ENCODE results near the gene CCDC81. TPM values are rescaled to one million over a fixed set of nuclear protein-coding genes. Genes with fewer than 3 reads are reported as not detected.

The CCDC81 gene
- 1.0 TPM in 1 of 2 replicates, not detected in the other for total RNA-seq

GRCh38 chr11:86374586-86374985 is at the start of gene CCDC81:
TSS of gene CCDC81 (plus strand) at chr11:86374887. CDS start at chr11:86375164, 277 bp downstream.

Other genes with a start within 250 kb of the CCDC81 start
- gene EED, start 130.1 kb upstream of the CCDC81 start, total RNA-seq: 15.1 and 26.5 TPM in 2 replicates
- 57.9 and 68.5 TPM in 2 replicates for gene HIKESHI, start 72.6 kb upstream of the CCDC81 start, total RNA-seq

Data from smooth muscle cell of trachea (primary cell).